Neural cell (in vitro differentiated cells): Measurements from ENCODE around the gene SPEM3.

ENCODE experiments used
- CTCF ChIP-seq: fragments of 450-650 bp; IDR thresholded peaks from 2 replicates; pipeline ENCODE4 v1.5.1; 2014; ENCODE audit warnings: antibody characterized with exemption, mild to moderate bottlenecking, moderate library complexity; ENCODE audit not compliant: poor library complexity, severe bottlenecking
- EZH2 ChIP-seq: fragments of 200-600, 300-800 bp; shearing (Covaris generic), sonication (generic); IDR thresholded peaks from 2 replicates; pipeline ENCODE4 v1.6.1; 2014; ENCODE audit warnings: antibody characterized with exemption, low read length, borderline replicate concordance, mild to moderate bottlenecking; ENCODE audit not compliant: insufficient read depth, poor library complexity, severe bottlenecking
- POLR2AphosphoS5 ChIP-seq: IDR thresholded peaks from 2 replicates; pipeline ENCODE4 v1.6.1; 2012
- TF ChIP-seq, protein P1 (sequence below): IDR thresholded peaks from 2 replicates; pipeline ENCODE4 v1.6.1; 2012; ENCODE audit warnings: borderline replicate concordance

GRCh38 chr17:7419819-7420610, 8.6 kb upstream of the SPEM3 start, which contains the start of gene SPEM1:
- TF ChIP-seq CTCF (no peak), POLR2AphosphoS5 (peak; percentile 4), EZH2 (no peak)
- TF ChIP-seq, protein P1, sequence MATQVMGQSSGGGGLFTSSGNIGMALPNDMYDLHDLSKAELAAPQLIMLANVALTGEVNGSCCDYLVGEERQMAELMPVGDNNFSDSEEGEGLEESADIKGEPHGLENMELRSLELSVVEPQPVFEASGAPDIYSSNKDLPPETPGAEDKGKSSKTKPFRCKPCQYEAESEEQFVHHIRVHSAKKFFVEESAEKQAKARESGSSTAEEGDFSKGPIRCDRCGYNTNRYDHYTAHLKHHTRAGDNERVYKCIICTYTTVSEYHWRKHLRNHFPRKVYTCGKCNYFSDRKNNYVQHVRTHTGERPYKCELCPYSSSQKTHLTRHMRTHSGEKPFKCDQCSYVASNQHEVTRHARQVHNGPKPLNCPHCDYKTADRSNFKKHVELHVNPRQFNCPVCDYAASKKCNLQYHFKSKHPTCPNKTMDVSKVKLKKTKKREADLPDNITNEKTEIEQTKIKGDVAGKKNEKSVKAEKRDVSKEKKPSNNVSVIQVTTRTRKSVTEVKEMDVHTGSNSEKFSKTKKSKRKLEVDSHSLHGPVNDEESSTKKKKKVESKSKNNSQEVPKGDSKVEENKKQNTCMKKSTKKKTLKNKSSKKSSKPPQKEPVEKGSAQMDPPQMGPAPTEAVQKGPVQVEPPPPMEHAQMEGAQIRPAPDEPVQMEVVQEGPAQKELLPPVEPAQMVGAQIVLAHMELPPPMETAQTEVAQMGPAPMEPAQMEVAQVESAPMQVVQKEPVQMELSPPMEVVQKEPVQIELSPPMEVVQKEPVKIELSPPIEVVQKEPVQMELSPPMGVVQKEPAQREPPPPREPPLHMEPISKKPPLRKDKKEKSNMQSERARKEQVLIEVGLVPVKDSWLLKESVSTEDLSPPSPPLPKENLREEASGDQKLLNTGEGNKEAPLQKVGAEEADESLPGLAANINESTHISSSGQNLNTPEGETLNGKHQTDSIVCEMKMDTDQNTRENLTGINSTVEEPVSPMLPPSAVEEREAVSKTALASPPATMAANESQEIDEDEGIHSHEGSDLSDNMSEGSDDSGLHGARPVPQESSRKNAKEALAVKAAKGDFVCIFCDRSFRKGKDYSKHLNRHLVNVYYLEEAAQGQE, result no peak
